GM19351 (cell line): ENCODE measurements around the gene DMD.

Experiments
- ATAC-seq: cut with Tn5 transposase; IDR thresholded peaks from one replicate; pipeline ENCODE4 v1.9.1; 2021; ENCODE audit warnings: mild to moderate bottlenecking, moderate library complexity; ENCODE audit not compliant: unreplicated experiment

DMD gene

GRCh38 chrX:31894152-31894551 is 1317.2 kb downstream of the DMD start:
- no peak for ATAC-seq

DNA sequence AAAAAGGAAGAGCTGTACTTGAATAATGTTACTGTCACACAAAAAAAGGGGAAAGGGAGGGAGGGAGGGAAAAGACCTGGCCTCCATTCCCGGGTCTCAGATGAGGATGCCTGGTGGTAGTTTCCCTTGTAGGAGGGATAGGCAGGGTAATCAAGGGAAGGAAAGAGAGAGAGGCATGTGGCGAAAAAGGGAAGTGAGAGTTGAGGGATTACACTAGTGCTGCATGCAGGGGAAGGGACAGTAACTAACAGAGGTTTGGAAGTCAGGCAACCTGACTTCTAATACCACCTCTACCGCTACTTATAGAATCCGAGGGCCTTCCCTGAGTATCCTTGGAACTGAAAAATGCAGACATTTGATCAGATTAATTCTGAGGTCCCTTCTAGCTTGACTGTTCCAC is 1317.8 kb downstream of the DMD start:
- peak; percentile 75 for ATAC-seq

DNA sequence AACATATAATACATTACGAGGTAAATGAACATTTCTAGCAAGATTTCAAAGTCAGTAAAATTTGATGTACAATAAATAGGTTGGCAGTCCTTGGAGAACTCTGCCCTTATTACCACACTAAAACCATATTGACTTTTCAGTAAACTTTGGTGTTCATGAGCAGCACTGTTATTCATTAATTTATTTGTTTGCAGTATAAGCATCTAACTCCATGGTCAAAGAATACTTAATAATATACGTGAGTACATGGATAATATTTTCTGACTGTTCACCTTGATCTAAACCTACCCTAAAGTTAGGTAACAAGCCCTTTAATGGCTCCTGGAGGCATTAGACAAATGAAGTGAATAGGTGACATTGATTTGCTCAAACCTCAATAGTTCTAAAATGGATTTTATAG is 1322.3 kb downstream of the DMD start:
- ATAC-seq = no peak

- no peak for ATAC-seq
These were observed 1326.8 kb downstream of the DMD start for GRCh38 chrX:31884535-31884934.

DNA sequence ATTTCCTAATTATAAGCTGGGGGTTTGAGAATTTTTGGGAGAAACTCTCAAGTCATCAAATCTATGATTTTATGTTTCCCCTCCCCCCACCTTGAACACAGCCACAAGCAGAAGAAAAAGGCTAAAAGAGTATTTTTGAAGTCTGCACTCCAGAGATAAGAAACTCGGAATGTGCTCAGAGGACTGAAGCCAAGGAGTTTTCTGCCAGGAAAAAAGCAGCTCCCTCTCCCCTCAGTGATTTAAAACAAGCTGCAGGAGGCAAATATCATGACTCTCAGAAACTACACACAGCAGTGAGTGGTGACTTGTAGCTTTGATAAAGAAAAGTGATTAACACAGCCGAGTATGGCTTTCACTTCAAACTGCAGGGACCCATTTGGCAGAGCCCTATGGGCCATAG is 1339.3 kb downstream of the DMD start:
- ATAC-seq = no peak

DNA sequence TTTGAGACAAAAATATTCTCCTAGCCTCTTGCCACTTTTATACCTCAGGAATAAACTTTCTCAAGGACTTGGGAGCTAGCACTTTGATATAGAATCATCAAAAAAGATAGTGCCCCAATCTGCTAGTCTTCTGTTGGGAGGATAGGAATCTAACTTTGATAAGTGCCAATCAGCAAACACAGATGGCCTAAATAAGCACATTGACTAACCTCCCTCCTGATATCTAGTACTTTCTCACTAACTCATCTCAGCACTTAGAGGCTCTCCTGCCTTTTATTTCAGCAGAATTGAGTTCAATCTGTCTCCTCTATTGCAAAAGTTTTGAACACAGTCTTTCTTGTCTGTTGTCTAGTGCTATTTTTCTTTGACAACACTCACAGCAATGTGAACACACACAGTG is 1341.1 kb downstream of the DMD start:
- no peak for ATAC-seq

- no peak for ATAC-seq
These were observed 1350.7 kb downstream of the DMD start for GRCh38 chrX:31860686-31861085.

DNA sequence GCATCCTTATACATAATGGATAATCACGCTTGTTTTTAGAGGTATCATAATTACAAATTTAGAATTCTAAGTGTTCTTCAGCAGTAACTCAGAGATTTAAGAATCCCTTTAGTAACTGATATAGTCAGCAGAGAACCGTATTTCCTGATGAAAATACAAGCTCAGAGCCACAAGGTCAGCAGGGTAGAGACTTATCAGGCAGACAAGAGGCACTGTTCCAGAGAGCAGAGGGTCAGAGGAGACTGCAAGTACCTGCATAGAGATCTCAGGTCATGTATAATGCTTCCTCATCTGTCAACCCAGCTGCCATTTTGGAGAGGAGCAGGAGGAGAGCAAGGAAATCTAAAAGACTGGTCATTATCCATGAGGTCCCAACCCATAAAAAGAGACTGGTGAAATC is 1352.4 kb downstream of the DMD start:
- no peak for ATAC-seq

GRCh38 chrX:31854716-31855115 is 1356.6 kb downstream of the DMD start:
- ATAC-seq = no peak

DNA sequence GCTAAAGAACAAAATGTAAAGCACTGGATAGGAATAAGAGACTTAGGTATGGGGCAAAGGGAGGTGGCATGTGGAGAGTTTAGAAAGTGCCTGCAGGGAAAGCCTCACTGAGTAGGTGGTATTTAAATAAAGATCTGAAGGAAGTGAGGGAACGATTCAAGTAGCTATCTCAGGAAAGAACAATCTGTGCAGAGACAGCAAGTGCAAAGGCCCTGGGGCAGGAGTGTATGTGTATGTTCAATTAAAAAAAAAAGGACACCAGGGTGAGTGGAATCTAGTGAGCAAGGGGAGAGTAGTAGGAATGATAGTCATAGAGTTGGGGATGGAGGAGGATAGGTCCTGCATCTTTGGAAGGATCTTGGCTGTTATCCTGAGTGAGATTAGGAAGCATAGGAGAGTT is 1359.6 kb downstream of the DMD start:
- ATAC-seq = no peak

DNA sequence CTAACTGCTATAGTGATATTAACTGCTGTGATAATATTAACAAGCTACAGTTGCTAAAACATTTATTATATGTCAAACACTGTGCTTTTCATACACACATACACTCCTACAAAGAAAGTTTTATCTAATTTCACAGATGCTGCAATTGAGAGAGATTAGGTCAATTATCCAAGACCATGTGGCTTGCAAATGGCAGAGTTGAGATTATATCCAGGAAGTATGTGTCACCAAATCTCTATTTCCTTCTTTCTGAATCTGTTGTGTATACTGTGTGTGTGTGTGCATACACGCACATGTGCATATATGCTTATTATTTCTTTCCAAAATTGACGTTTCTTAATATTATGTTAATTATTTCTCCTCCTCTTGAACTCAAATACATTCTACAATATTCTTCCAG is 1363.6 kb downstream of the DMD start:
- no peak for ATAC-seq

DNA sequence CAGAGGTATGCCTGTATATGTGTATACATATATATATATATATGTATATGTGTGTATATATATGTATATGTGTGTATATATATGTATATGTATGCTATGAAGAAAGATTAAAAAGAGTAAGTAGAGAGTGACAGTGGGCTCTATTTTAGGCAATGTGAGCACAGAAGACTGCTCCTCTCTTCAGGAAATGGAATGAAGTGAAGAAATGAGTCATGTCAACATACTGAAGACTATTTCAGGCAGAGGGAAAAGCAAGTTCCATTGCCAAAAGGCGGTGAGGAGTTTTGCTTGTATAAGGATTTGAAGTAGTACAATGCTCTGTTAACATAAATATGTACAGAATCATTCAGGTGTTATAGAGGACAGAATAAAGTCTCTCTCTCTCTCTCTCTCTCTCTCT is 1366.3 kb downstream of the DMD start:
- no peak for ATAC-seq

- no peak for ATAC-seq
These were observed 1372.7 kb downstream of the DMD start for GRCh38 chrX:31838617-31839016.

- no peak for ATAC-seq
These were observed 1373.8 kb downstream of the DMD start for GRCh38 chrX:31837445-31838049.

GRCh38 chrX:31836479-31836878 is 1374.9 kb downstream of the DMD start:
- ATAC-seq = no peak

GRCh38 chrX:31832263-31832662 is 1379.1 kb downstream of the DMD start:
- no peak for ATAC-seq

DNA sequence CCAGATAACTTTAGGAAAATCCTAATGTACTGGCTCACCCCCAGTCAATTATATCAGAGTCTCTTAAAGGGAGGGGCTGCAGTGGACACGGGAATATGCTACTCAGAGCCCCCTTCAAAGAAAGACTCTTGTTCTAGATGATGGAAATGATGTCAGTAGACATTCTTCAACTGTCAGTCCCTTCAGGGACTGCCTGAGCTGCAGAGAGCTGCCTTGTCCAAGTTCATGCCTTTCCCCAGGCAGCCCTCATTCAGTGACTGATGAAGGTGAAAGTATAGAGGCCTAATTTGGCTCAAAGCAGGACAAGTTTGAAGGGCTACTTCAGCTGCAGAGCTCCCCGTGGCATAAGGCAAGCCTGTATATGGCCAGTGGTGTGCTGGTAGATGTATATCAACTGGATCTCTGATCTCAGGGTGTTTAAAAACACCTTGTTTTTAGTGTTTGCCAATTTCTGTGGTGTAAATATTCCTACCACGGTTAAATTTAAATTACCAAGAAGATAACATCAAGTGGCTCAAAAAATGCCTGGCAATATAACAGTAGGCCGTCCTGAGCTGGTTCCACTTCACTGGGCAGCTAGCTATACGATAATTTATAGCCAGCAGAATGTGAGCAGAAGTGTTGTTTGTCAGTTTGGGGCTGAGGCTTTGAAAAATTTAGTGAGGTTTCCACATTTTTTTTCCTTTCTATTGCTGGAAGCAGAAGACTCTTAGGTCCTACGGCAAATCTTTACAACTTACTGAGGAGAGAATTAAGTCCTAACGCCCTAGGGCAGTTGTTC is 1390.7 kb downstream of the DMD start:
- no peak for ATAC-seq

- no peak for ATAC-seq
These were observed 1391.9 kb downstream of the DMD start for GRCh38 chrX:31819455-31819854.

GRCh38 chrX:31811106-31811505 is 1400.2 kb downstream of the DMD start:
- no peak for ATAC-seq

DNA sequence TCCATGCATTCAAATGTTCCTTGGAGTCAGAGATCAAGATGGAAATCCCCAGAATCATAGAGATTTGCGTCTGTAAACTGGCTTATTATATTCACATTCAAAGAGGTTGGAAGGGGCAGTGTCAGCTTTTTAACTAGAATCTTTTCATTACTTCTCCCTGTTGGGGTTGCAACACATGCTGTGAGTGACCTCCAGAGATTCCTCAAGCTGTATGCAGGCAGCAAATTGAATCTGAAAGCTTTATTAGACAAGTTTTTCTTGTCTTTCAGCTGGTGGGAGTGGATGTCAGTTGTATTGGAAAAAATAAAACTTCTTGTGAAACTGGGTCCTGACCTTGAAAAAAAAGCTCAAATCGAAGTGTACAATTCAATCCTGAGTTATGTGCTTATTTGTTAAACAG is 1403.0 kb downstream of the DMD start:
- no peak for ATAC-seq

GRCh38 chrX:31807165-31807564 is 1404.2 kb downstream of the DMD start:
- ATAC-seq = no peak

GRCh38 chrX:31805781-31806180 is 1405.6 kb downstream of the DMD start:
- ATAC-seq = no peak

GRCh38 chrX:31800219-31800618 is 1411.1 kb downstream of the DMD start:
- ATAC-seq = no peak
